ENCODE results near the gene MAML3.

The MAML3 gene

GRCh38 chr4:139916041-139916440, 237.9 kb downstream of the MAML3 start:
- no peak for DNase-seq

- no peak for DNase-seq
Observed at GRCh38 chr4:139915037-139915436, 238.9 kb downstream of the MAML3 start.

DNA sequence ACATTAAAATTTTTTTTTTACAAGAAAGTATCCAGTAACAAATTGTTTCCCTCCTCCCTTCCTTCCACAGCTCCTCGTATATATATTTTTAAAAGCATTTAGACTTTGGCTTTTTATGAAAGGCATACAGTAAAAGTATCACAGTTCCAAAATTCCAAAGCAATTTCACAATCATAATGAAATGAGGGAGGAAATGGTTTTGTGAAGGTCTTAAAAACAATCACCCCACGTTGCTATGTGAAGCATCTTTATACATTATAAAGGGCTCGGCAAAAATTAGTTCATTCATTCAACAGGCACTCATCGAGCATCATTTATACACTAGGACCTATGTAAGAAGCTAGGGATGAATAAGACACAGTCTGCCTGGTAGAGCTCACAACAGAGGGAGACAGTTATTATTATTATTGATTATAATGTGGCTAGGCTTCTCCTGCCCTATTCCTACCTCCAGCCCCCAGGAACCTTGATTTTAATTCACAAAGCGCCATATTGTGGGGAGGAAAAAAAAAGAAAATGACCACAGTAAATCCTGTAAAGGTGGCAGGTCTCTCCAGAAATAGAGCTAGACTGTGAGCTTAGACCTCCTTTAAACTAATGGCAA, 239.9 kb downstream of the MAML3 start:
- no peak for DNase-seq

DNA sequence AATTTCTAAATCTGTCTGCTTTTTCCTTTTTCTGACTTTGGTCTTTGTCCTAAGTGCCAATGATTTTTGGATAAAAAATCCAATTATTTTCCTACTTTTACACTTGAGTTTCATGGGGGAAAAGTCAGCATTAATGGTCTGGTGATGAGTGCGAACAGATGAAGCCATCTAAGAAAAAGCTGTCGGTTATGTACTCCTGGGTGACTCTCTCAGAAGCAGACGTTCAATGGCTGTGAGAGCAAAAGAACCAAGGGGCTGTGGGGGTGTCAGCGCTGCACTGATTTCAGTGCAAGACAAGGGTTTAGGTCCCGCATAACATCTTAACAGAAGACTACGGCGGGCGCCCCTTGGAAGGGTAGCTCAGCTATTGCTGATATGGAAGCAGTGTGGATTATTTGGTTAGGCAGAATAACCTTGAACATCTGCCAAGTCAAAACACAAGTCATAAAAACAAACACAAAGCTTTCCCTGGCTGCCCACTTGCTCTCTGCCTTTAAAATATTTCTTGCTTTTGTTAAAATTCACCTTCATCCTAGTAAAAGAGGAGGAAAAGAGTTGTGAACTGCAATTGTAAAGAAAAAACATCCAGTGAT, 240.5 kb downstream of the MAML3 start:
- DNase-seq: no peak

- DNase-seq: no peak
Observed at GRCh38 chr4:139912445-139912844, 241.5 kb downstream of the MAML3 start.

DNA sequence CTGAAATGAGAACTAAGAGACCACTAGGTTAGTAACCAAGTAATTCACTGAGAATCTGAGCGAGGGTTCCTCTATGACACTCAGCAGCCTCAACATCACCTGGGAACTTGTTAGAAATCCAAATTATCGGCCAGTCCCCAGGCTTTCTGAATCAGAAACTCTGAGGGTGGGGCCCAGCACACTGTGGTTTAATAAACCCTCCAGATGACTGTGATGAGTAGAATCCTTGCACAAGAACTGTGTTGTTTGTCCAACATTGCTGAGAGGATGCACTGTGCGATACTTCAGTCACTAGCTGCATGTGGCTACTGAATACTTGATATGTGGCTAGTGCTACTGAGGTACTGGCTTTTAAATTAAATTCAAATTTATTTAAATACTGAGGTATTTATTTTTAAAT, 243.9 kb downstream of the MAML3 start:
- DNase-seq: no peak

DNA sequence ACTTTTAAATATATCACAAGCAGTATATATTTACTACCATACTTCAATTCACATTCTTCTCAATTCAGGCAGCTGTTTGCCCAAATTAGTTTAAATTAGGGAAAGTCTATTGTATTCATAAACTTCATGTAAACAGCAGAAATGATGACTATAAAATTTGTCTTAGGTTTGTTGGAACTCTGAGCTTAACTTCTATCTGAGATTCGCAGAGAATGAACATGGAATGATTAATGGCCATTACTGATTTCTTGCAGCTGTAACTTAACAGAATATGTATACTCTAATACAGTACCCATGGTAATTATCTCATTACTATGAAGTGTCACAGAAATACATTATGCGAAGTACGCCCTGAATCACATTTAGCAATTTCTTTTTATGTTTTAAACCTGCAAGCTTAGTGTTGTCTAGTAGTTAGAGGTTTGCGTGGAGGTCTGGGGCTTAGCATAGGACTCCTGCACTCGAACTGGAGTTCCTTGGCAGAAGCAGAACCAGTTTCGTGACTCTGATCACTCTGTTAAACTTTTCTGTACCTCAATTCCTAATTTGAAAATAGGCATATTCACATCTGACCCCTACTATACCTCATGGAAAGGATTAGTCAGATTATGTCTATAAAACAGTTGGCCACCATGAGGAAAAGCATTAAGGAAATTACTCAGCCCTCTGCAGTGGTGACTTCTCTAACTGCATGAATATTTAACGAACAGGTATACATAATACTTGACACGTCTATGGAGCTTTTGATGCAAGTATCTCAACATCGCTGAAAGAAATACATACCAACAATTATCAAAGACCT, 245.1 kb downstream of the MAML3 start:
- no peak for DNase-seq

DNA sequence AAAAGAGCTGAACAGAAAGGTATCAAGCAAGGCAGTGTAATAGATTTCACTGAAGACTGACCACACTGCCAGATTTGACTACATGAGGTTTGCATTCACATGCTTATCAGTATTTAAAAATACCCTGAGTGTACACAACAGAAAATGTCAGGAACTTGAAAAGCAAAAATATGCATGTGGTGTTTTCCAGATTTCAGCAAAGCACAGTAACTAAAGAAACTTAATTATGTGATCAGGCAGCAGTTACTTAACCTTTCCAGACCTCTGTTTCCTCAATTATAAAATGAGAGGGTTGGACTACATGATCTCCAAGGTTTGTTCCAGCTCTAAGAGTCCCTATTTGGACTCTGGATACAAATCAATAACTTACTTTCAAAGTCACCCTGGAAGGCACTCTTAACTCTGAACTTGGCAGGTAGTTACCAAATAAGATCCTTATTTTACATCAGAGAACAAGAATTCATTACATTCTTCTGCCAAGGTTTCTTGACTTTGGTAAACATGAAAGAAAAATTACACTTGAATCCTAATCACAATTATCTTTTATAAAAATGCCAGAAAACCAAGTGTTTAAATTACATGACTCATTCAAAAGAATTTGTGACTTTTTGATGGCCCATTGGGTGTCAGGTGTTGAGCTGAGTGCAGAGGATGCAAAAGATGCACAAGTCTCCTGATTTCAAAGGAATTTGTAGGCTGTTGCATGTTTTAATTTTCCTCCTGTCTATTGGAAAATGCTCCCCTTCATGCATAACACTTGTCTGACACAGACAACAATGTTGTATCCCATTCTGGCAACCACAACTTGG, 246.8 kb downstream of the MAML3 start:
- DNase-seq: no peak

DNA sequence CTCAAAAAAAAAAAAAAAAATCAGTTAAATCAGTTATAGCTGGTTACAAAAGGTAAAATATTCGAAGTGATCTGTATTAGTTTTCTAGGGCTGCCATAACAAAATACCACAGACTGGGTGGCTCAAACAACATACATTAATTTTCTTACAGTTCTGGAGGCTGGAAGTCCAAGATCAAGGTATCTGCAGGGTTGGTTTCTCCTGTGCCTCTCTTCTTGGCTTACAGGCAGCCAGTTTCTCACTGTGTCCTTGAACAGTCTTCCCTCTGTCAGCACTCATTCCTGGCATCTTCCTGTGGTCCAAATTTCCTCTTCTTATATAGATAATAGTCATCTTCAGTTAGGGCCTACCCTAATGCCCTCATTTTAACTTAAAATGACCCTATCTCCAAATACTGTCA, 248.5 kb downstream of the MAML3 start:
- DNase-seq: no peak

DNA sequence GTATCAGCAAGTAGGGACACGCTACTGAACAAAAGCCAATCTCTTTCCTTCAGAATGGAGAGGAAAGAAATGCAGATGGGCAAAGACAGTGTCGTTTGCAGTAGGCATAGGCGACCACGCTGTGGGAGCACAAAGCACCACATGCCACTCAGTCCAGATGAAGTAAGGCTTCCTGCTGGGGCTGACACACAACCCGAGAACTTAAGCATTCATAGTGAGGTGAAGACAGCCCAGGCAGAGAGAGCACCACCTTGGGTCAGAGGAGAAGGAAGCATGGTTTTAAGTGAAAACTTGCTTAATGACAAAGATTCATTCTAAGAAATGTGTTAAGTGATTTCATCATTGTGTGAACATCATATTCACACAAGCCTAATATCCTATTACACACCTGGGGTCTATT, 249.6 kb downstream of the MAML3 start:
- no peak for DNase-seq

DNA sequence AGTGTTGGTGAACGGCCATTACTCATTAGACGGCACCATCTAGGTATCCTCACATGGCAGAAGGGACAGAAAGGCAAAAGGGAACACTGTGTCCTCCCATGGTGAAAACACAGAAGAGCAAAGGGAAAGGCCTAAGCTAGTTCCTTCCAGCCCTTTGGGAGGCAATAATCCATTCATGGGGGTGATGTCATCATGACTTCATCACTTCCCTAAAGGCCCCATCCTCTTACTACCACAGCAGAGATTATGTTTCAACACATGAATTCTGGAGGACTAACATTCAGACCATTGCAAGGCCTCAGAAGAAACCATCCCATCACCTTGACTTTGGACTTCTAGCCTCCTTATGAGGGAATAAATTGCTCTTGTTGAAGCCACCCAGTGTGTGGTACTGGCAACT, 250.1 kb downstream of the MAML3 start:
- DNase-seq: no peak

GRCh38 chr4:139902321-139903320, 251.4 kb downstream of the MAML3 start:
- no peak for DNase-seq

DNA sequence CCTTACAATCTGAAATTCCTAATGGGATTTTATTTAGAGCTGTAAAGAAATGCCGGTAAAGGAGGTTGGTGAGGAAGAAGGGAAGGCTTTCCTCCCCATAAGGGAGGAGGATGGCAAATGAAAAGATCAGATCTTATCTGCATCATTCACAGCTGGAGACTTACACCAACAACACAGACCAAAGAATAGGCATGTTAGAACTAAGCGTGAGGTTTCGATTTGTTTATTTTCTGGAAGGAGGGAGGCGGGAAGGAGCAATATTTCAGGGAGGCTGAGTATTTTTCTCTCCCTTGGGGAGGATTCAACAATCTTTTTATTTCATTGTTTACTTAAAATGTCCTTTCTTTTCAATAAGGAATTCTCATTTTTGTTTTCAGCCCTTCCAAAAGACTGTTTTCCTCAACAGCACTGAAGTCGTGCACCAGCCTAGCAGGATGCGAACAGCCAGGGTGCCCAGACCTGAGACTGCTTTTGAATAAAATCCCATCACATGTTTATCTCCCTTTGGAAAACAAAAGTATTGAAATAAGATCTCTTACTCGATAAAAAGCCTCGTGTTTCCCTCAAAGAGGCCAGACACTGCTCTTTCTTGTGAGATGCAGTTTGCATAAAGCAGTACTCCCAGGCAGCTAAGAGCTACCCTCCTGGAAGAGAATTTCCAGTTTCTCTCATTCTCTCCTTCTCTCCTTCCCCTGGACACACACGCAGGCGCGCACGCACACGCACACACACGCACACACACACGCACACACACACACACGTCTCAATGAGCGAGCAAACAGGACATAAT, 252.3 kb downstream of the MAML3 start:
- no peak for DNase-seq

DNA sequence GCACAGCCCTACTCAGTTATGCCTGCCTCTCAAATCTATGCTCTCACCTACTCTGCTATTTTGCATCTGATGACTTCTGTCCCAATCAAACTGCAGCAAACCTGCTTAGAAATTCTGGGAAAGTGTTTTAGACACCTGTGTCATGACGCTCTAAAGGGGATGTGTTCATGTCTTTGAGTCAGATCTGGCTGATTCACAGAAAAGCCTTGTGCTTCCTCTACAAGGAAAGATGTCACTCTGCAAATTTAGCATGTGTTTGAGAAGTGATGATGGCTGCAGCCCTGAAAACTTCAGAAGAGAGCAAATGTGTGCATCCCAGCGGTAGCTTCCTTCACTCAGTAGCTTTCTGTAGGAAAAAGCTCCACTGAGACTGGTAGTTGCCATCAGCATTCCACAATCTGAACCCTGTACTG, 253.0 kb downstream of the MAML3 start:
- DNase-seq: no peak

DNA sequence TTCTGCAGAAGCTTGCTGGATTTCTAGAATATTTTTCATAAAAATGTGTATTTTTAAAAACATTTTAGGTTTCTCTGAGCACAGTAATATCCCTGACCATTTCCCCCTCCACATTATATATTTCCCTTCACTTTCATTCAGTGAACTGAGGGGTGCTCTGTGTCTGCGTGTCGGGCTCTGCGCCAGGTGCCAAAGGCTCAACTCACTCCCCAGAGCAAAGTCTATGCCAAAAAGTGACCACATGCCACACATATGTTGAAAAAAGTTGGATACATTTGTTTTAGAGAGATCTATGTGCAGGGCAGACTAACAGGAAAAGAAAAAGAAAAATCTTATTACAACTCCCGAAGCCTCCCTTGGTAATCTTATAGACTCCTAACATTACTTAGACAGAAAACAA, 254.6 kb downstream of the MAML3 start:
- DNase-seq: no peak

GRCh38 chr4:139898293-139898692, 255.7 kb downstream of the MAML3 start:
- DNase-seq: no peak

DNA sequence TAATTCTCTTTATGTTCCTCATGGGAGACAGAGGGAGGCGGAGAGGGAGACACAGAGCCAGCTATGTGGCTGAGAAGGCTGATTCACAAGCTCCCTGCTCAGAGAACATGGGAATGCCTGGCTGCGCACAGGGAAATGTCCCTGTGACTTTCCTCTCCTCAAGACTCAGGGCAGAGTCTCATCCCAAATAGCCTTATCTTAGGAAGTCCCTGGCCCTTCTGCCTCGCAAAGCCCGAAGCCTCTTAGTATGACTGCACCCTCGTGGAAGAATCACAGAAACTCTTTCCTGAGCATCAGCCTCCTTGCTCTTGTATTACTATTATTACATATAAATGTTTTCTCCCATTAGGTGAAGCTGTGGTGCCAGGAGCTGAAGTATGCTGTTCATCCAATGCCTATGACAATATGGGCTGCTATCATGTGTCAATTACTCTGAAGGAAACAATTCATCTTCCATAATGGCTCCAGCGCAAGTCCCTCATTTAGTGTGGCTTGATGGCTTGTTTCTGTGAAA, 257.8 kb downstream of the MAML3 start:
- no peak for DNase-seq

DNA sequence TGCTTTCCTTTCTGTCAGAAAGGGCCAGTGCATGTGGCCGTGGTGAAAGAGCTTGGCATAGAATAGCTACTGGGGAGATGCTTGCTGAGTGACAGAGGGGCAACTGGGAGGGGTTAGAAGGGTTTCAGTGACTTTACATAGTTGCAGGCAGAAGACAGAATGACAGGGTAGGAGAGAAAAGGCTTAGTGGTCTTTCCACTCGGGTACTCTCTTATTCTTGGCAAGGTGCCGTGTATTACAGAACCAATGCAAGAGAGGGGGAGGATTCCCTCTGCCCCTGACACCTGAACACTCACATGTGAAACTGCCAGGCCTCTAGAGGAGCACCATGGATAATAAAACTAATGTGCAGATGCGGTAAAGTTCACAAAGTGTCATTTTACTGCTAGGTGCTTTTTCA, 260.2 kb downstream of the MAML3 start:
- no peak for DNase-seq

GRCh38 chr4:139892973-139893736, 260.8 kb downstream of the MAML3 start:
- DNase-seq: no peak

DNA sequence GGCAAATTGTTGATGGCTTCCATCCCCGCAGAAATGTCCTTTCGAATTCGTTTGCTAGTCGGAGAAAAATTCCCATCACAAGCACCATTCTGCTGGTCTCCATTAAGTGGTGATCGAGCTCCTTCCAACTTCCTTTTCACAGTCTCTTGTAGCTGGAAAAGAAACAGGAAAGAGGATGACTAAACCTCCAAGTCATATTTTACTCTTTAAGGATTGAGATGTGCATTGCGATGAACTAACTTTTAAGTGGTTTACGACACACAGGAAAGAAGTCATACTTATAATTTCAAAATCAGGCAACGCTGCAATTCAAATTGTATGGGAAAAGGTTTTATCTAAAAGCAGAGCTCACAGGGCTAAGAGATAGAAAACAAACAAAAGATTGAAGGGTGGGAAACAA, 263.2 kb downstream of the MAML3 start:
- no peak for DNase-seq

All from hematopoietic multipotent progenitor cell treated with erythropoietin and hydrocortisone succinate and interleukin-3 and kit ligand, for 4 days (in vitro differentiated cells).